Glutamatergic neuron (in vitro differentiated cells): ENCODE results near the gene AADAC. TPM values are rescaled to one million over a fixed set of nuclear protein-coding genes. Genes with fewer than 3 reads are reported as not detected.
"Not testable (repeated sequence)": the region's sequence is repeated elsewhere in the genome, so short reads cannot be mapped to it uniquely, and the experiment has no call there.

Experiments used
- DNase-seq: peaks from one replicate; pipeline ENCODE4 v3.0.0; 2022
- H3K27ac Mint-ChIP-seq: one replicate; pipeline ENCODE4 v1.8.0; 2020; ENCODE audit warnings: mild to moderate bottlenecking, mixed read lengths, inconsistent platforms; ENCODE audit not compliant: unreplicated experiment
- H3K27me3 Mint-ChIP-seq: one replicate; pipeline ENCODE4 v1.8.0; 2020; ENCODE audit warnings: mild to moderate bottlenecking, moderate library complexity, mixed read lengths, inconsistent platforms; ENCODE audit not compliant: unreplicated experiment
- H3K36me3 Mint-ChIP-seq: one replicate; pipeline ENCODE4 v1.8.0; 2020; ENCODE audit warnings: mild to moderate bottlenecking, mixed read lengths, inconsistent platforms; ENCODE audit not compliant: unreplicated experiment
- H3K4me1 Mint-ChIP-seq: one replicate; pipeline ENCODE4 v1.8.0; 2020; ENCODE audit warnings: mild to moderate bottlenecking, low read depth, mixed read lengths, inconsistent platforms; ENCODE audit not compliant: unreplicated experiment
- H3K4me3 Mint-ChIP-seq: one replicate; pipeline ENCODE4 v1.8.0; 2020; ENCODE audit warnings: mild to moderate bottlenecking, mixed read lengths, inconsistent platforms; ENCODE audit not compliant: unreplicated experiment
- H3K9me3 Mint-ChIP-seq: one replicate; pipeline ENCODE4 v1.8.0; 2020; ENCODE audit warnings: mild to moderate bottlenecking, moderate library complexity, mixed read lengths, inconsistent platforms; ENCODE audit not compliant: unreplicated experiment
- CTCF ChIP-seq: fragments of 200-600 bp; sonication (generic); IDR thresholded peaks from one replicate; pipeline ENCODE4 v1.5.0; 2021; ENCODE audit not compliant: partially characterized antibody, unreplicated experiment
- total RNA-seq: library from RNA; stranded (reverse); fragmentation: NEBNext Ultra II Directional; extraction: Animal tissue kit (Norgen Biotek cat#: 25700); gene quantifications from one replicate; pipeline ENCODE4 v1.2.1, GENCODE V29; 2021; ENCODE audit not compliant: unreplicated experiment

Gene AADAC
- total RNA-seq, 1 donor from 2014 or later = not detected

GRCh38 chr3:151845306-151845905 lies 31.5 kb downstream of the AADAC start:
- H3K9me3 Mint-ChIP-seq = peaks cover under 1% of the 10 kb centered on the region
- no peak for DNase-seq
- no peak overlapping the region for H3K27ac Mint-ChIP-seq
- peaks cover 6% of the 10 kb centered on the region for H3K36me3 Mint-ChIP-seq
- H3K4me1 Mint-ChIP-seq = peaks cover 10% of the 10 kb centered on the region
- H3K27me3 Mint-ChIP-seq = no peaks in the 10 kb centered on the region
- no peak for TF ChIP-seq CTCF
- H3K4me3 Mint-ChIP-seq = no peak overlapping the region

- not testable (repeated sequence) for H3K27ac Mint-ChIP-seq, H3K4me3 Mint-ChIP-seq, DNase-seq, H3K4me1 Mint-ChIP-seq, H3K9me3 Mint-ChIP-seq, H3K27me3 Mint-ChIP-seq
- peaks cover 11% of the 10 kb centered on the region for H3K36me3 Mint-ChIP-seq
Measured at GRCh38 chr3:151850065-151850464, 36.1 kb downstream of the AADAC start.

GRCh38 chr3:151852074-151852811 lies 38.3 kb downstream of the AADAC start:
- no peak for TF ChIP-seq CTCF
- DNase-seq = peak; percentile 18
- Mint-ChIP-seq H3K36me3 (peaks cover 11% of the 10 kb centered on the region), H3K27me3 (peaks cover 2% of the 10 kb centered on the region), H3K27ac (no peak overlapping the region), H3K4me3 (no peak overlapping the region), H3K9me3 (peaks cover 5% of the 10 kb centered on the region), H3K4me1 (peaks cover 1% of the 10 kb centered on the region)

GRCh38 chr3:151856118-151856517 lies 42.2 kb downstream of the AADAC start:
- DNase-seq = no peak
- Mint-ChIP-seq H3K4me1 (peaks cover 1% of the 10 kb centered on the region), H3K4me3 (no peak overlapping the region), H3K36me3 (no peaks in the 10 kb centered on the region), H3K9me3 (no peaks in the 10 kb centered on the region), H3K27ac (no peak overlapping the region), H3K27me3 (peaks cover 2% of the 10 kb centered on the region)
- no peak for TF ChIP-seq CTCF

- H3K27ac Mint-ChIP-seq = no peak overlapping the region
- no peaks in the 10 kb centered on the region for H3K9me3 Mint-ChIP-seq
- no peak for TF ChIP-seq CTCF
- no peak overlapping the region for H3K4me3 Mint-ChIP-seq
- H3K27me3 Mint-ChIP-seq = peaks cover 2% of the 10 kb centered on the region
- peaks cover 1% of the 10 kb centered on the region for H3K4me1 Mint-ChIP-seq
- H3K36me3 Mint-ChIP-seq = no peaks in the 10 kb centered on the region
- no peak for DNase-seq
Measured at GRCh38 chr3:151856641-151857040, 42.7 kb downstream of the AADAC start.
